TTC549 (cell line): ENCODE results near the gene NMNAT2.
A peak's percentile ranks its signal among the peaks of the same experiment; 100 is the strongest.
"Not testable (repeated sequence)": the region's sequence is repeated elsewhere in the genome, so short reads cannot be mapped to it uniquely, and the experiment has no call there.

ENCODE experiments used
- FAIRE-seq: peaks from 2 replicates; lab custom pipeline; 2012; peaks lifted over from hg19 to GRCh38; lab: Jason Lieb, UNC

The NMNAT2 gene

DNA sequence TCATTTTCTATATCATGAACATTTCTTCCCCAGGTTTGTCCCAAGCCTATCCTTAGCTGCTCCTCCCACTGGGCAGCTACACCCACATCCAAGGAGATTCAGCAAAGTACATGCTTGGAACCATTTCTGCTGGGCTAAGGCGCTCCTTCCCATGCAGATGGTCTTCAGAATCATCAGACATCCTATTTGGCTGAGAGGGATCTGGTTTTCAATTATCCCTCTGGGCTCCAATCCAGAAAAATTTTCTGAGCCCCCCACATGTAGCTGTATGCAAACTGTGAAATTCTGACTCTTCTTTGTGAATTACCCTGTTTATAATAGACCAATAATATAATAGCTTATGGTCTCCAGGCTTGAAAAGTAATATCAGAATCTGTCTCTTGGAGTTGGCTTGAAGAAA is 132.9 kb downstream of the NMNAT2 start:
- no peak for FAIRE-seq

GRCh38 chr1:183284086-183284485 is 134.1 kb downstream of the NMNAT2 start:
- no peak for FAIRE-seq

GRCh38 chr1:183283286-183283685 is 134.9 kb downstream of the NMNAT2 start:
- no peak for FAIRE-seq

DNA sequence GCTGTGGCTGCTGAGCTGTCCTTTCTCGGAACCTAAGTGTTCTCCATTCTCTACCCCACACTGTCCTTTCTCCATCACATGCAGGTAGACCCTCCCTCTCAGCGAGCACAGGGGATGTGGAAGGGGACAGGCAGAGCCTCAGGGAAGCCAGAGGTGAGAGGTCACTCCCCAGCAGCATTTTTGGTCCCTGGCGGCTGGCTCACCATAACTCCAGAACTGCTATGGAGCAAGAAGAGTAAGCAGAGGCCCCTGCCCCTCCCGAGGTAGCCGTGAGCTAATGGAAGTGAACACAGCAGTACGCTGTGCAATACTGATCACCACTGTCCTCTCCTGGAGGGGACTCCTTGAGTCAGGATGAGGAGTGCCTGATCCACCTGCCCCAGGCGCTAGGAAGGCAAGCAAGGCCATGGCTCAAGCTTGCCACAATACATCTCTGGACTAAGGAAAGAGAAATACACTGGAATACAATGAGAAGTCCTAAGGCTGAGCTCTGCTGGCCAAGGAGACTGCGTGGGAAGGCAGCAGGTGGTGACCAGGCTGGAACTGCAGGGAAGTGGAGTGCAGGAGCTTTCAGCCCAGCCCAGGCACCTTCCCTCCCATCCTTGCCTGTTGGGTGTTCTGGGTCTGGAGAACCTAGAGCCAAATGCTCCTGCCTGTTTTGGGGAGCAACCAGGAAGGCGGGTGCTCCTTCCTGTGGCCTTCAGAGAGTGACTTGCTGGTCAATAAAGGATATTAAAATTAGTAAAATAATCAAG is 135.9 kb downstream of the NMNAT2 start:
- no peak for FAIRE-seq

GRCh38 chr1:183281553-183282091 is 136.6 kb downstream of the NMNAT2 start:
- FAIRE-seq: peak; percentile 95

DNA sequence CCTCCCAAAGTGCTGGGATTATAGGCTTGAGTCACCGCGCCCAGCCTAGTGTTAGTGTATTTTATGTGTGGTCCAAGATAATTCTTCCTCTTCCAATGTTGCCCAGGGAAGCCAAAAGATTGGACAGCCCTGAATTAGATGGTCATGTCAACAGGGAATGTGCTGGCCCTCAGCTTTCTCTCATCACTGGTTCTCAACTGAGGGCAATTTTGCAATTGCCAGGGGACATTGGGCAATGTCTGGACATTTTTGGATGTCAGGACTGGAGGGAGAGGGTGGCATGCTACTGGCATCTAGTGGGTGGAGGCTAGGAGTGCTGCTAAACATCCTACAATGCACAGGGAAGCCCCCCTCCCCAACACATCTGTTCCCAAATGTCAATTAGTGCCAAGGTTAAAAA is 137.1 kb downstream of the NMNAT2 start:
- no peak for FAIRE-seq

- FAIRE-seq: no peak
Observed at GRCh38 chr1:183279835-183280234, 138.3 kb downstream of the NMNAT2 start.

- FAIRE-seq: no peak
Observed at GRCh38 chr1:183278739-183279591, 139.2 kb downstream of the NMNAT2 start.

DNA sequence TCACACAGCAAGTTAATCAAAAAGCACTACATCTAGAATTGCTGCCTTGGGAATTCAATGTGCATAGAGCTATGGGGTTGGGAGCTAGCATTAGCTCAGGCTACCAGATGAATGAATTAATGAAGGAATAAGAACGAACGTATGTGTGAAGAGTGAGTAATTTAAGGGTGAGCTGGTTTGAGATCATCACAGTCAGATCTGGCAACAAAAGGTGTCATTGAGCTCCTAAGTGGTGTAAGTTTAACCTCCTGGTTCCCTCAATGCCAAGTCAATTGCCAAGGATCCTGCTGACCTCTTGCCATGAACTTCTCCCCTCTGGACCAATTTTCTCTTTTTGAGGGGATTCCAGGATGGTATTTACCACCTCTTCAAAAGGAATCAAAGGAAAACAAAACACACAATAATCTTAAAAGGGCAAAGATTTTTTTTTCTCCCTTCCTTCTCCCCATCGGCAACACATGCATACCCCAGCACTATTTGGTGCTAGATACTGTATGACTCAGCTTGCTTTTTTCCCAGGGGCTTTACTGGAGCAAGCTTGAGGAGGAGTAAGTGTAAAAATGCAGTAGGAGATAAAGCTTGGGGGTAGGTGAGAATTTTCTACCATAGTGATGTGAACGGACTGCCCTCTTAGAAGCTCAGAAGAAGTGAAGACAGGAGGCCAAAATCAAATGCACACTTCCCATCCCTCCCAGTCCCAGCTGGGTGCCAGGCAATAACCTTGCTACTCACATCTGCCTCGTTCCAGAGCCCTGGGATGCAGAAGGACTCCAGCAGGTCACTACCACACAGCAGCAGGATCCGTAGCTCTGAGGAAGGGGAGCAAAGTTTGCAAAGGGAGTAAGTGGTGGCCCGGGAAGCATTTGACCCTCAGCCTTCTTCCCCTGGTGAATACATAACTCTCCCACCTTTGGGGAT is 140.1 kb downstream of the NMNAT2 start:
- FAIRE-seq: no peak

DNA sequence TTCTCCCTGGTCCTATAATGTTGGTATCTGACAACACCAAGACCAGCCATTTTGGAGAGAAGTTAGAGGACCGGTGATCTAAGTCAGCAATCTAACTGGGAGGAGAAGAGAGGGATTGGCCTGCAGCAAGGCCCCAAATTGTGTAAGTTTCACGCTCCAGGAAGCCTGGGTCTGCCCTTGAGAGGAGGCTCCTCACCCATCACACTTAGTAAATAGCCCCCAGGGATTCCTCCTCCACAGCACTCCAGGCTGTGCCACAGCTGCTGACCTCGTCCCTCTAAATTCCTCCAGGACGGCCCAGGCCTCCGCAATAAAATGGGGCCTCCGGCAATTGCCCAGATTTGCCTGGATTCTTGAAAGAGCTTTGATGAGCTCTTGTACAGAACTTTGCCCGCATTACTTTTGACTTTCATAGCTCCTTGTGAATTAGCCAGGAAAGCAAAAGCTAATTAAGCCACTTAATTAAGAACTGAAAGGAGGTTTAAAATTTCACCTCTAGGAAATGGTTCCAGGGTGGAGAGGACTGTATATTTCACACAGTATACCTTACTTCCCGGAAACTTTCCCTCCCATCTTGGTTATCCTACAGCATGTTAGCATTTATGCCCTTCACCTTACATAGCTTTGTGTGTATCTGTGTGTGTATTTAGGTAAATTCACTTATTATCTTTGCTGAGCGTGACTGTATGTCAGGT is 141.6 kb downstream of the NMNAT2 start:
- no peak for FAIRE-seq

- no peak for FAIRE-seq
Observed at GRCh38 chr1:183275322-183275721, 142.9 kb downstream of the NMNAT2 start.

DNA sequence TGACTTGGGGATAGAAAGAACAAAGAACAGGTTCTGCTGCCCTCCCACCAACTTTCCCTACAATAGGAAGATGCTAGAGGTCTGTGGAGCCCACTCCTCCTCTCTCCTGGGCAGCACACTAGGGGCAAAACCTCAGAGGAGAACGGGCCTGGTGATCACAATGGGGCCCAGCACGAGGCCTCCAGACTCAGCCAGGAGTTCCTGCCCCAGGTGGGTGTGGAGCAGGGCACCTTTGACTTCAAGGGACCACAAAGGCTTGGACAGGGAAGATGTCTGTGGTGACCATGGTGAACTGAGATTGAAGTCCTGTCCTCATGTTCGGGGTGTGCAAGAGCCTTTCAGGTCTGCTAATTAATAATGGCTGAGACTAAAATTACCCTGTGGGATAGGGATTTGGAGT is 143.3 kb downstream of the NMNAT2 start:
- FAIRE-seq: no peak

GRCh38 chr1:183273984-183274383 is 144.2 kb downstream of the NMNAT2 start:
- not testable (repeated sequence) for FAIRE-seq

DNA sequence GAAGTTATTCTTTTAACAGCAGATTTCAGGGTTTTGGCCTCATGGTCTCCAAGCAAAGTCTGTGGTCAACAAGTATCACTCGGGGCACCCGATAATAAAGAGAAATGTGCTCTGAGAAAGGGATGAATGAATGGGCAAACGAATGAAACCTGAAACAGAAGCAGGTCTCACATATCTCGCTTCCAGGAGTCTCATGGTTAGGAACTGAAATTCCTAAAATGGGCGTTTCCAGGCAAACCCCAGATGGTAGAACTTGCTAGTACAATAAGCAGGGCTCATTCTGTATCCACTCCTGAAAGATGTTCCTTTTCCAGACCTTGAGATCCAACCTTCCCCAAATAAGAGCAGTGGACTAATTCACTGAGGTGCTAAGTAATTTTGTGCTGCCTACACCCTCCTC is 144.9 kb downstream of the NMNAT2 start:
- no peak for FAIRE-seq

DNA sequence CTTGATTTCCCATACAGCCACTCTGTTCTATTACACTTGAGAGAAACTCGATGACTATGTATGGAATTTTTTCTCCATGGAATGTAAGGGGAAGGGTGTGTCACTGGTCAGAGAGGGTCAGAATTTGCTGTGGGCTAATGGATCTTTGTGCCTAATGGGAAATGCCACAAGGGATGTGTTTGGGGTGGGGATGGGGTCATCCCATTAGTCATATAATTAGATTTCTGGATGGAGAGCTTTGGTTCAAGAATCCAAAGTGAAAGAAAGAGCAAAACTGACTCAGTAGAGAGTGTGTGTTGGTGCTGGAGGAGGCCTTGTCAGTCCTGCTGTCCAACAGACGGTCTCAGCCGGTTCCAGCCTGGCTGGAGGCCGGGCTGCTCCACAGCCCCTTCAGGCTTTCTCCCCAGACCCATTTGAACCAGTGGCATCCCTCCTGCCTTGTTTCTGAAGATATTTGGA is 145.8 kb downstream of the NMNAT2 start:
- FAIRE-seq: no peak

- FAIRE-seq: no peak
Observed at GRCh38 chr1:183270541-183271141, 147.5 kb downstream of the NMNAT2 start.

GRCh38 chr1:183267646-183268431 is 150.3 kb downstream of the NMNAT2 start:
- FAIRE-seq: no peak

- FAIRE-seq: no peak
Observed at GRCh38 chr1:183263886-183264602, 154.1 kb downstream of the NMNAT2 start.

DNA sequence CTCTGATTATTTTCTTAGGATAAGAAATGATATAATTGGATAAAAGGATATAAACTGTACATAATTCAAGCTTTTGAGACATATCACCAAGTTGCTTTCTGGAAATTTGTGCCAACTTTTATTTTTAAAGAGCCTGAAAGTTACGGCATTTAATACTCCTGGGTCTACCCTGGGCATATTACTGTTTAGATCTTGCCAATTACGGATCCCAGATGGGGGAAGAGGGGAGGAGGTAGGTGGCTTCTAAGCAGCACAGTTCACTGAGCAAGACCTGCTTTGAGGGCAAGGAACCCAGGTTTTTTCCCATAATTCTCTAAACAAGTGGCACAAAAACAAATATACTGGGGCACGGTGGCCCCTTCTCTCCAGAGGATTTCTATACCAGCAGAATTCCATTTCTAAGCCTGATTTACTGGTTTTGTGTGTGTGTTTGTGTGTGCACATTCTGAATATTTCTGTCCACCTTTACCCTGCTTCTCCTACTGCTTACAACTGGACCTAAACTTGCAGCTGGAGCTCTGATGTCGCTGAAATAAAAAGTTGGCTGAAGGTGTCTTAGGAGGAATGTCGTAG is 155.5 kb downstream of the NMNAT2 start:
- no peak for FAIRE-seq
